K562 (cell line): ENCODE measurements around the gene ERP44. TPM values are rescaled to one million over a fixed set of nuclear protein-coding genes. Genes with fewer than 3 reads are reported as not detected.

Experiments
- DPF2 ChIP-seq: fragments of 450-650 bp; IDR thresholded peaks from 2 replicates; pipeline ENCODE4 v1.6.1; 2016
- HMBOX1 ChIP-seq: sonication (generic); IDR thresholded peaks from 2 replicates; pipeline ENCODE4 v1.6.1; 2016
- JUND ChIP-seq, 2 experiments: IDR thresholded peaks; 2 replicates in 1 of 2; 3 replicates in 1 of 2; pipeline ENCODE4 v1.6.1; 2011; ENCODE audit warnings: borderline replicate concordance in 2 of 2, low read depth in 2 of 2, low read length in 2 of 2, improper control_type of control experiment in 1 of 2, missing biosample characterization in 1 of 2, missing genetic modification characterization in 1 of 2, missing genetic modification reagents in 1 of 2
- KLF1 ChIP-seq: fragments of 450-650 bp; IDR thresholded peaks from 2 replicates; pipeline ENCODE4 v1.6.1; 2016; ENCODE audit warnings: missing genetic modification characterization, missing compliant biosample characterization
- MTA1 ChIP-seq: fragments of 450-650 bp; IDR thresholded peaks from 2 replicates; pipeline ENCODE4 v1.6.1; 2017; ENCODE audit warnings: borderline replicate concordance
- PYGO2 ChIP-seq: fragments of 450-650 bp; IDR thresholded peaks from 2 replicates; pipeline ENCODE4 v1.6.1; 2016; ENCODE audit warnings: mild to moderate bottlenecking, missing genetic modification characterization, moderate library complexity, missing compliant biosample characterization
- RCOR1 ChIP-seq, 2 experiments: IDR thresholded peaks; 2 replicates each; pipeline ENCODE4 v1.6.1; 2012; ENCODE audit warnings: low read depth in 2 of 2, low read length in 2 of 2, borderline replicate concordance in 1 of 2, improper control_type of control experiment in 1 of 2
- TAF9B ChIP-seq: fragments of 450-650 bp; IDR thresholded peaks from 2 replicates; pipeline ENCODE4 v1.6.1; 2018; ENCODE audit warnings: mild to moderate bottlenecking; ENCODE audit not compliant: partially characterized antibody
- WHSC1 ChIP-seq: IDR thresholded peaks from one replicate; pipeline ENCODE4 v1.6.1; 2012; ENCODE audit warnings: low read length, control low read depth, inconsistent platforms
- ZNF324 ChIP-seq: fragments of 250-450 bp; sonication (Bioruptor Pico); IDR thresholded peaks from 2 replicates; pipeline ENCODE4 v1.4.0; 2020; ENCODE audit warnings: mild to moderate bottlenecking
- ZNF740 ChIP-seq, 3 experiments: fragments of 200-800 bp in 1 of 3; sonication (Bioruptor generic) in 1 of 3; sonication (generic) in 1 of 3; formaldehyde crosslinking in 1 of 3; IDR thresholded peaks; 2 replicates each; pipeline versions ENCODE4 v1.6.1 to v1.8.0; 2016 to 2022; ENCODE audit warnings: mild to moderate bottlenecking in 2 of 3, missing compliant biosample characterization in 2 of 3, missing genetic modification characterization in 2 of 3, missing genetic modification reagents in 1 of 3
- ZZZ3 ChIP-seq: fragments of 450-650 bp; IDR thresholded peaks from 2 replicates; pipeline ENCODE4 v1.6.1; 2016; ENCODE audit warnings: antibody characterized with exemption, mild to moderate bottlenecking, moderate library complexity
- polyA plus RNA-seq, 8 experiments: library from polyadenylated mRNA; depleted of rRNA in 4 of 8; stranded (reverse) in 5 of 8; unstranded in 3 of 8; fragments of >200 nt; fragmentation: Nextera tagmentation in 2 of 8; fragmentation: Illumina TruSeq in 1 of 8; extraction: Ambion mirVana in 2 of 8; extraction: Trizol in 1 of 8; gene quantifications; 2 replicates each; pipeline versions ENCODE4 v1.2.1 to v1.2.3, GENCODE V29; 2011 to 2014; ENCODE audit warnings: inconsistent platforms in 1 of 8, missing spikeins in 1 of 8
- total RNA-seq, 7 experiments: library from RNA; depleted of rRNA in 6 of 7; stranded (reverse); fragments of >200 nt in 6 of 7; fragmentation: Illumina TruSeq in 2 of 7; extraction: Trizol in 2 of 7; gene quantifications; 2 replicates each; pipeline versions ENCODE4 v1.2.1 to v1.2.3, GENCODE V29; 2011 to 2021; ENCODE audit warnings: low replicate concordance in 1 of 7
- TF ChIP-seq, protein P1 (sequence below): fragments of 250-450 bp; sonication (Bioruptor Pico); IDR thresholded peaks from 2 replicates; pipeline ENCODE4 v1.4.0; 2020
- TF ChIP-seq, protein P2 (sequence below): sonication (generic); formaldehyde crosslinking; IDR thresholded peaks from 2 replicates; pipeline ENCODE4 v1.8.0; 2023; ENCODE audit warnings: mild to moderate bottlenecking, missing genetic modification reagents
- TF ChIP-seq, protein P3 (sequence below): sonication (generic); formaldehyde crosslinking; IDR thresholded peaks from 2 replicates; pipeline ENCODE4 v1.8.0; 2022; ENCODE audit warnings: missing genetic modification reagents, mild to moderate bottlenecking, moderate library complexity, borderline replicate concordance
- TF ChIP-seq, protein P4 (sequence below): fragments of 250-450 bp; sonication (Bioruptor Pico); IDR thresholded peaks from 2 replicates; pipeline ENCODE4 v1.8.0; 2022; ENCODE audit warnings: moderate library complexity, mild to moderate bottlenecking, inconsistent platforms

The ERP44 gene
- total and polyA plus RNA-seq, 9 of the 15 experiments (the other 6 are each of a cell fraction or from before 2014, with no cell fraction given) = 9.2 to 23.4 (median 13.6) TPM

DNA sequence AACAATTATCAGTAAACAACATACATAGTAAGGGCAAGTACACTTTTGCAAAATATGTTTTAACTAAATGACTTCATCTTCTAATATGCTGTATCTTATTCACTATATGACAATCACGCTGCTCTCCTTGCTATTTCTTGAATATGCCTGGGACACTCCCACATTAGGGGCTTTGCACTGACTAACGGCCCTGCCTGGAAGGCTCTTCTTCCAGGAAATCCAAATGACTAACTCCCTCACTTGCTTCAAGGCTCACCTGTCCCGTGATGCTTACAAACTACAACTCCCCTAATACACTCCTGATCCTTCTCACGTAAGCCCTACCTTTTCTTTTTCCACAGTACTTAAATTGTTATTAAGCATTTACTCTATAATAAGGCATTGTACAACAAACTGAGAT is 10.6 kb downstream of the ERP44 start (continued):
- TF ChIP-seq HMBOX1 (peak; percentile 50; the same call in 1 of the 2 replicates), WHSC1 (no peak), ZZZ3 (no peak), RCOR1 (IDR thresholded peaks at IDR 0.05; ENCODE audit: borderline replicate concordance in 1 of 2, low read depth in 2 of 2, low read length in 2 of 2) (0 out of 4 replicates have a peak, but pooled peaks of 1 of the 2 experiments have one; percentile 21), JUND (IDR thresholded peaks at IDR 0.05; ENCODE audit: borderline replicate concordance, low read depth, low read length) (peak; percentile 57; the same call in 1 of the 2 replicates), JUND (tag; IDR thresholded peaks at IDR 0.05; ENCODE audit: borderline replicate concordance, low read depth, low read length) (no peak; the same call in 2 of the 3 replicates), KLF1 (tag) (no peak), DPF2 (0 out of 2 replicates have a peak, but pooled peaks have one; percentile 42), ZNF740 (CRISPR knock-in tag; IDR thresholded peaks at IDR 0.05) (no peak), ZNF740 (tag; IDR thresholded peaks at IDR 0.05) (no peak), ZNF324 (CRISPR knock-in tag) (no peak), TAF9B (no peak), MTA1 (no peak), PYGO2 (tag) (no peak)
- TF ChIP-seq, protein P1, sequence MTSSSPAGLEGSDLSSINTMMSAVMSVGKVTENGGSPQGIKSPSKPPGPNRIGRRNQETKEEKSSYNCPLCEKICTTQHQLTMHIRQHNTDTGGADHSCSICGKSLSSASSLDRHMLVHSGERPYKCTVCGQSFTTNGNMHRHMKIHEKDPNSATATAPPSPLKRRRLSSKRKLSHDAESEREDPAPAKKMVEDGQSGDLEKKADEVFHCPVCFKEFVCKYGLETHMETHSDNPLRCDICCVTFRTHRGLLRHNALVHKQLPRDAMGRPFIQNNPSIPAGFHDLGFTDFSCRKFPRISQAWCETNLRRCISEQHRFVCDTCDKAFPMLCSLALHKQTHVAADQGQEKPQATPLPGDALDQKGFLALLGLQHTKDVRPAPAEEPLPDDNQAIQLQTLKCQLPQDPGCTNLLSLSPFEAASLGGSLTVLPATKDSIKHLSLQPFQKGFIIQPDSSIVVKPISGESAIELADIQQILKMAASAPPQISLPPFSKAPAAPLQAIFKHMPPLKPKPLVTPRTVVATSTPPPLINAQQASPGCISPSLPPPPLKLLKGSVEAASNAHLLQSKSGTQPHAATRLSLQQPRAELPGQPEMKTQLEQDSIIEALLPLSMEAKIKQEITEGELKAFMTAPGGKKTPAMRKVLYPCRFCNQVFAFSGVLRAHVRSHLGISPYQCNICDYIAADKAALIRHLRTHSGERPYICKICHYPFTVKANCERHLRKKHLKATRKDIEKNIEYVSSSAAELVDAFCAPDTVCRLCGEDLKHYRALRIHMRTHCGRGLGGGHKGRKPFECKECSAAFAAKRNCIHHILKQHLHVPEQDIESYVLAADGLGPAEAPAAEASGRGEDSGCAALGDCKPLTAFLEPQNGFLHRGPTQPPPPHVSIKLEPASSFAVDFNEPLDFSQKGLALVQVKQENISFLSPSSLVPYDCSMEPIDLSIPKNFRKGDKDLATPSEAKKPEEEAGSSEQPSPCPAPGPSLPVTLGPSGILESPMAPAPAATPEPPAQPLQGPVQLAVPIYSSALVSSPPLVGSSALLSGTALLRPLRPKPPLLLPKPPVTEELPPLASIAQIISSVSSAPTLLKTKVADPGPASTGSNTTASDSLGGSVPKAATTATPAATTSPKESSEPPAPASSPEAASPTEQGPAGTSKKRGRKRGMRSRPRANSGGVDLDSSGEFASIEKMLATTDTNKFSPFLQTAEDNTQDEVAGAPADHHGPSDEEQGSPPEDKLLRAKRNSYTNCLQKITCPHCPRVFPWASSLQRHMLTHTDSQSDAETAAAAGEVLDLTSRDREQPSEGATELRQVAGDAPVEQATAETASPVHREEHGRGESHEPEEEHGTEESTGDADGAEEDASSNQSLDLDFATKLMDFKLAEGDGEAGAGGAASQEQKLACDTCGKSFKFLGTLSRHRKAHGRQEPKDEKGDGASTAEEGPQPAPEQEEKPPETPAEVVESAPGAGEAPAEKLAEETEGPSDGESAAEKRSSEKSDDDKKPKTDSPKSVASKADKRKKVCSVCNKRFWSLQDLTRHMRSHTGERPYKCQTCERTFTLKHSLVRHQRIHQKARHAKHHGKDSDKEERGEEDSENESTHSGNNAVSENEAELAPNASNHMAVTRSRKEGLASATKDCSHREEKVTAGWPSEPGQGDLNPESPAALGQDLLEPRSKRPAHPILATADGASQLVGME (CRISPR knock-in tag) = no peak
- TF ChIP-seq, protein P2, sequence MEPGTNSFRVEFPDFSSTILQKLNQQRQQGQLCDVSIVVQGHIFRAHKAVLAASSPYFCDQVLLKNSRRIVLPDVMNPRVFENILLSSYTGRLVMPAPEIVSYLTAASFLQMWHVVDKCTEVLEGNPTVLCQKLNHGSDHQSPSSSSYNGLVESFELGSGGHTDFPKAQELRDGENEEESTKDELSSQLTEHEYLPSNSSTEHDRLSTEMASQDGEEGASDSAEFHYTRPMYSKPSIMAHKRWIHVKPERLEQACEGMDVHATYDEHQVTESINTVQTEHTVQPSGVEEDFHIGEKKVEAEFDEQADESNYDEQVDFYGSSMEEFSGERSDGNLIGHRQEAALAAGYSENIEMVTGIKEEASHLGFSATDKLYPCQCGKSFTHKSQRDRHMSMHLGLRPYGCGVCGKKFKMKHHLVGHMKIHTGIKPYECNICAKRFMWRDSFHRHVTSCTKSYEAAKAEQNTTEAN = no peak
- TF ChIP-seq, protein P3, sequence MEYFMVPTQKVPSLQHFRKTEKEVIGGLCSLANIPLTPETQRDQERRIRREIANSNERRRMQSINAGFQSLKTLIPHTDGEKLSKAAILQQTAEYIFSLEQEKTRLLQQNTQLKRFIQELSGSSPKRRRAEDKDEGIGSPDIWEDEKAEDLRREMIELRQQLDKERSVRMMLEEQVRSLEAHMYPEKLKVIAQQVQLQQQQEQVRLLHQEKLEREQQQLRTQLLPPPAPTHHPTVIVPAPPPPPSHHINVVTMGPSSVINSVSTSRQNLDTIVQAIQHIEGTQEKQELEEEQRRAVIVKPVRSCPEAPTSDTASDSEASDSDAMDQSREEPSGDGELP (CRISPR knock-in tag) = no peak
- TF ChIP-seq, protein P4, sequence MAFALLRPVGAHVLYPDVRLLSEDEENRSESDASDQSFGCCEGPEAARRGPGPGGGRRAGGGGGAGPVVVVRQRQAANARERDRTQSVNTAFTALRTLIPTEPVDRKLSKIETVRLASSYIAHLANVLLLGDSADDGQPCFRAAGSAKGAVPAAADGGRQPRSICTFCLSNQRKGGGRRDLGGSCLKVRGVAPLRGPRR = no peak
